AG10803 (cell line): ENCODE results near the gene NAT10.

ENCODE experiments used
- DNase-seq: peaks from one replicate; pipeline ENCODE4 v3.0.0; 2010; ENCODE audit warnings: low read depth
- H3K4me3 ChIP-seq: 2 replicates; pipeline ENCODE4 v1.5.1; 2011; ENCODE audit warnings: mild to moderate bottlenecking, low read length, control low read depth
- CTCF ChIP-seq: conservative IDR thresholded peaks from 2 replicates; pipeline ENCODE4 v1.5.1; 2011; ENCODE audit warnings: mild to moderate bottlenecking, low read length, control low read depth, inconsistent platforms

NAT10 gene

GRCh38 chr11:34111722-34112270, 6.4 kb downstream of the NAT10 start:
- DNase-seq = no peak
- no peak for TF ChIP-seq CTCF
- H3K4me3 ChIP-seq = no peak overlapping the region

GRCh38 chr11:34114014-34114413, 8.6 kb downstream of the NAT10 start:
- no peak for DNase-seq
- TF ChIP-seq CTCF = no peak
- H3K4me3 ChIP-seq = no peak overlapping the region

- H3K4me3 ChIP-seq = no peak overlapping the region
- DNase-seq = no peak
- TF ChIP-seq CTCF = no peak
These were observed 9.0 kb downstream of the NAT10 start for GRCh38 chr11:34114471-34114870.

GRCh38 chr11:34120651-34121050, 15.2 kb downstream of the NAT10 start:
- TF ChIP-seq CTCF = no peak
- H3K4me3 ChIP-seq = no peak overlapping the region
- DNase-seq = no peak

- H3K4me3 ChIP-seq = no peak overlapping the region
- TF ChIP-seq CTCF = no peak
- DNase-seq = no peak
These were observed 19.6 kb downstream of the NAT10 start for GRCh38 chr11:34124885-34125668.

- no peak for DNase-seq
- H3K4me3 ChIP-seq = no peak overlapping the region
- no peak for TF ChIP-seq CTCF
These were observed 21.8 kb downstream of the NAT10 start for GRCh38 chr11:34126959-34127848.
